Sigmoid colon (tissue), 7 donors: ENCODE measurements around the gene JAM2. TPM values are rescaled to one million over a fixed set of nuclear protein-coding genes. Genes with fewer than 3 reads are reported as not detected.

Experiments used
- DNase-seq: peaks from one replicate; pipeline ENCODE4 v3.0.0-alpha.2; 2019
- H3K27ac ChIP-seq, 4 donors: fragments of 200-600 bp; sonication (generic); one replicate each; pipeline ENCODE4 v1.5.1; 2016 to 2019; ENCODE audit warnings: mild to moderate bottlenecking in 1 of 4
- H3K27me3 ChIP-seq, 3 donors: fragments of 200-600 bp; sonication (generic); one replicate each; pipeline ENCODE4 v1.5.1; 2019; ENCODE audit warnings: mild to moderate bottlenecking in 1 of 3
- H3K36me3 ChIP-seq, 4 donors: fragments of 200-600 bp; sonication (generic); one replicate each; pipeline ENCODE4 v1.5.1; 2016 to 2019
- H3K4me1 ChIP-seq, 4 donors: fragments of 200-600 bp; sonication (generic); one replicate each; pipeline ENCODE4 v1.5.1; 2017 to 2019
- H3K4me3 ChIP-seq, 4 donors: fragments of 200-600 bp; sonication (generic); one replicate each; pipeline ENCODE4 v1.5.1; 2017 to 2019; ENCODE audit warnings: mild to moderate bottlenecking in 2 of 4, moderate library complexity in 1 of 4
- H3K9me3 ChIP-seq, 4 donors: fragments of 200-600 bp in 3 of 4; sonication (generic) in 3 of 4; one replicate each; pipeline versions ENCODE4 v1.5.1 to v1.6.1; 2013 to 2019
- EP300 ChIP-seq, 4 donors: sonication (generic); formaldehyde crosslinking; IDR thresholded peaks; one replicate each; pipeline ENCODE4 v1.6.1; 2017; ENCODE audit warnings: antibody characterized with exemption in 4 of 4
- POLR2A ChIP-seq, 2 donors: fragments of 450-650 bp; IDR thresholded peaks; one replicate each; pipeline ENCODE4 v1.6.1; 2016; ENCODE audit warnings: antibody characterized with exemption in 2 of 2, mild to moderate bottlenecking in 2 of 2, moderate library complexity in 2 of 2
- POLR2AphosphoS5 ChIP-seq, 4 donors: sonication (generic); formaldehyde crosslinking; IDR thresholded peaks; one replicate each; pipeline ENCODE4 v1.6.1; 2017; ENCODE audit warnings: antibody characterized with exemption in 4 of 4
- WGBS, 2 donors: extraction: QIAGEN DNeasy Blood & Tissue Kit; methylation state at CpG; one replicate each; pipeline ENCODE4 v1.1.7; 2013; 5-methylcytosine and 5-hydroxymethylcytosine counted together
- intact Hi-C: fragments of 100-400 bp; cut with DNase I; formaldehyde crosslinking; loops from one replicate; pipeline ENCODE4 v1.15.1; 2023
- polyA plus RNA-seq, 3 donors: library from polyadenylated mRNA; stranded (reverse); fragments of 200-250 nt; gene quantifications; one replicate each; pipeline ENCODE4 v1.2.3, GENCODE V29; 2013
- total RNA-seq, 4 donors: library from RNA; depleted of rRNA; stranded (reverse); fragments of >200 nt; gene quantifications; one replicate each; pipeline ENCODE4 v1.1.0, GENCODE V29; 2016
- TF ChIP-seq, protein P1 (sequence below), 4 experiments: fragments of 450-650 bp in 3 of 4; fragments of 200-600 bp in 1 of 4; IDR thresholded peaks; one replicate each; pipeline ENCODE4 v1.5.1; 2016 to 2019; ENCODE audit warnings: antibody characterized with exemption in 4 of 4, mild to moderate bottlenecking in 3 of 4, moderate library complexity in 2 of 4
- donor health status: healthy with polysubstance abuse.
- donor health status: Bipolar disorder and iron deficiency.
- donor health status: healthy.

Gene JAM2
- total and polyA plus RNA-seq, 7 donors, result 0.46 to 31.6 (median 13.0) TPM

- Histone ChIP-seq H3K27me3 (peaks cover 0 to 11% (median 3%) of the 10 kb centered on the region in 3 donors), H3K9me3 (no peaks in the 10 kb centered on the region), H3K4me3 (peak overlapping the region in 3 of 4 donors; percentile 66 to 78 (median 67)), H3K36me3 (no peaks in the 10 kb centered on the region), H3K4me1 (peaks cover 0 to 28% (median 21%) of the 10 kb centered on the region in 4 donors), H3K27ac (peak overlapping the region; percentile 77 to 89 (median 84))
- intact Hi-C loops, result loop anchor here (2.0 kb wide), 1 partner anchor 29 kb away; no protein-coding TSS in a partner anchor
- 47 to 55% methylated on average over 5 of the region's 5 CpGs for WGBS, 2 donors
- DNase-seq, result no peak
- no peak for TF ChIP-seq POLR2AphosphoS5 (IDR thresholded peaks at IDR 0.05)
- TF ChIP-seq EP300 (IDR thresholded peaks at IDR 0.05), result no peak
- no peak for TF ChIP-seq POLR2A (IDR thresholded peaks at IDR 0.05)
- TF ChIP-seq, protein P1, sequence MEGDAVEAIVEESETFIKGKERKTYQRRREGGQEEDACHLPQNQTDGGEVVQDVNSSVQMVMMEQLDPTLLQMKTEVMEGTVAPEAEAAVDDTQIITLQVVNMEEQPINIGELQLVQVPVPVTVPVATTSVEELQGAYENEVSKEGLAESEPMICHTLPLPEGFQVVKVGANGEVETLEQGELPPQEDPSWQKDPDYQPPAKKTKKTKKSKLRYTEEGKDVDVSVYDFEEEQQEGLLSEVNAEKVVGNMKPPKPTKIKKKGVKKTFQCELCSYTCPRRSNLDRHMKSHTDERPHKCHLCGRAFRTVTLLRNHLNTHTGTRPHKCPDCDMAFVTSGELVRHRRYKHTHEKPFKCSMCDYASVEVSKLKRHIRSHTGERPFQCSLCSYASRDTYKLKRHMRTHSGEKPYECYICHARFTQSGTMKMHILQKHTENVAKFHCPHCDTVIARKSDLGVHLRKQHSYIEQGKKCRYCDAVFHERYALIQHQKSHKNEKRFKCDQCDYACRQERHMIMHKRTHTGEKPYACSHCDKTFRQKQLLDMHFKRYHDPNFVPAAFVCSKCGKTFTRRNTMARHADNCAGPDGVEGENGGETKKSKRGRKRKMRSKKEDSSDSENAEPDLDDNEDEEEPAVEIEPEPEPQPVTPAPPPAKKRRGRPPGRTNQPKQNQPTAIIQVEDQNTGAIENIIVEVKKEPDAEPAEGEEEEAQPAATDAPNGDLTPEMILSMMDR (IDR thresholded peaks at IDR 0.05), result no peak
Observed at GRCh38 chr21:25637851-25638659, 1.0 kb upstream of the JAM2 start.

- peak; percentile 76 for DNase-seq
- H3K4me1 ChIP-seq, result peaks cover 0 to 28% (median 21%) of the 10 kb centered on the region in 4 donors
- peak overlapping the region; percentile 77 to 89 (median 84) for H3K27ac ChIP-seq
- no peaks in the 10 kb centered on the region for H3K9me3 ChIP-seq
- no peaks in the 10 kb centered on the region for H3K36me3 ChIP-seq
- intact Hi-C loops, result loop anchor here (2.0 kb wide), 1 partner anchor 31 kb away; no protein-coding TSS in a partner anchor
- TF ChIP-seq POLR2A (IDR thresholded peaks at IDR 0.05), result no peak
- TF ChIP-seq, protein P1 (IDR thresholded peaks at IDR 0.05), result peak in 1 of 4 experiments; percentile 34
- peak in 2 of 4 donors; percentile 5 to 25 for TF ChIP-seq POLR2AphosphoS5 (IDR thresholded peaks at IDR 0.05)
- no peak for TF ChIP-seq EP300 (IDR thresholded peaks at IDR 0.05)
- H3K27me3 ChIP-seq, result peaks cover 0 to 11% (median 3%) of the 10 kb centered on the region in 3 donors
- H3K4me3 ChIP-seq, result peak overlapping the region; percentile 59 to 78 (median 66)
- 1% methylated on average over 40 of the region's 40 CpGs for WGBS, 2 donors
Observed at GRCh38 chr21:25639551-25640201, 618 bp downstream of the JAM2 start.

GRCh38 chr21:25640202-25640942 lies 1.3 kb downstream of the JAM2 start:
- H3K27me3 ChIP-seq, result peaks cover 0 to 11% (median 3%) of the 10 kb centered on the region in 3 donors
- peak overlapping the region; percentile 59 to 78 (median 66) for H3K4me3 ChIP-seq
- peaks cover 0 to 28% (median 22%) of the 10 kb centered on the region in 4 donors for H3K4me1 ChIP-seq
- H3K9me3 ChIP-seq, result no peaks in the 10 kb centered on the region
- WGBS, 2 donors, result 10 to 16% methylated on average over 27 of the region's 27 CpGs
- intact Hi-C loops, result no loop called here
- DNase-seq, result peak; percentile 73
- H3K27ac ChIP-seq, result peak overlapping the region; percentile 77 to 89 (median 84)
- TF ChIP-seq POLR2AphosphoS5 (IDR thresholded peaks at IDR 0.05), result no peak
- TF ChIP-seq, protein P1 (IDR thresholded peaks at IDR 0.05), result no peak
- TF ChIP-seq POLR2A (IDR thresholded peaks at IDR 0.05), result no peak
- no peak for TF ChIP-seq EP300 (IDR thresholded peaks at IDR 0.05)
- no peaks in the 10 kb centered on the region for H3K36me3 ChIP-seq

- H3K27me3 ChIP-seq, result peaks cover 0 to 11% (median 3%) of the 10 kb centered on the region in 3 donors
- intact Hi-C loops, result no loop called here
- peaks cover 0 to 31% (median 25%) of the 10 kb centered on the region in 4 donors for H3K4me1 ChIP-seq
- WGBS, 2 donors, result 61 to 66% methylated on average over 5 of the region's 5 CpGs
- DNase-seq, result no peak
- H3K4me3 ChIP-seq, result peak overlapping the region in 3 of 4 donors; percentile 66 to 78 (median 67)
- H3K9me3 ChIP-seq, result no peaks in the 10 kb centered on the region
- no peaks in the 10 kb centered on the region for H3K36me3 ChIP-seq
- H3K27ac ChIP-seq, result peak overlapping the region; percentile 77 to 89 (median 84)
- TF ChIP-seq, protein P1 (IDR thresholded peaks at IDR 0.05), result no peak
- no peak for TF ChIP-seq EP300 (IDR thresholded peaks at IDR 0.05)
- no peak for TF ChIP-seq POLR2A (IDR thresholded peaks at IDR 0.05)
- TF ChIP-seq POLR2AphosphoS5 (IDR thresholded peaks at IDR 0.05), result no peak
Observed at GRCh38 chr21:25640943-25641292, 1.9 kb downstream of the JAM2 start.
